Renal cortical epithelial cell (primary cell): ENCODE measurements around the gene MACROH2A2. TPM values are rescaled to one million over a fixed set of nuclear protein-coding genes. Genes with fewer than 3 reads are reported as not detected.
"Not testable (repeated sequence)": the region's sequence is repeated elsewhere in the genome, so short reads cannot be mapped to it uniquely, and the experiment has no call there.

Experiments used
- DNase-seq: peaks from one replicate; pipeline ENCODE4 v3.0.0-alpha.2; 2011; ENCODE audit warnings: low read depth
- total RNA-seq: library from RNA; depleted of rRNA; stranded (reverse); fragments of >200 nt; gene quantifications from 2 replicates; pipeline ENCODE4 v1.2.3, GENCODE V29; 2014

The MACROH2A2 gene
- total RNA-seq, 1 donor from 2014 or later = 28.0 TPM

- DNase-seq = no peak
Measured at GRCh38 chr10:70158113-70158512, 105.5 kb downstream of the MACROH2A2 start.

DNA sequence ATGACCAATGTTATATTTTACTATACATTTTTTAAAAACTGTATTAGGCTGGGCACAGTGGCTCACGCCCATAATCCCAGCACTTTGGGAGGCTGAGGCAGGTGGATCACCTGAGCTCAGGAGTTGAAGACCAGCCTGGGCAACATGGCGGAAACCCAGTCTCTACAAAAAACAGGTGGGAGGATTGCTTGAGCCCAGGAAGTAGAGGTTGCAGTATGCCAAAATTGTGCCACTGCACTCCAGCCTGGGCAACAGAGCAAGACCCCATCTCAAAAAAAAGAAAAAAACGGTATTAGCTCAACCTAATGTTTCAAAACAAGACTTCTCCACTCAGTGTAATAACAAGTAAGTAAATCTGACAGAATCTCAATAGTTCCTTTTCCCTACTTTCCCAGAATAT is 106.7 kb downstream of the MACROH2A2 start:
- not testable (repeated sequence) for DNase-seq

DNA sequence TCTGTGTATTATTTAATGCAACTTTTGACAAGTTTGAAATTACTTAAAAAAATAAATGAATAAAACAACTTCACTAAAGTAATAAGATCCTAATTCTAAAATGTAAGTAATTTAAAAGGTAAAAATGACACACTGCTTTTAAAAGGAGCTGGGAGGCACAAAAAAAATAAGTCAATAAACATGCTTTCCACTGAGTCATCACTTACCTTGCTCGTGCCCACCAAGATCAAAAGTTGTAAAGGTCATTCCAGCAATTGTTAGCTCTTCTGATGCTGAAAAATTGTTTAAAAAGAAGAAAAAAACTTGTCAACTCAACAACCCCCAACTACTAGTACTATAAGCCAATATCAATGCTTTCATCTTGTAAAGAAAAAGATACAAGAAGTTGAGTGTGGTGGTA is 108.2 kb downstream of the MACROH2A2 start:
- DNase-seq = no peak

Other genes starting within 250 kb of the MACROH2A2 start
- 2.8 and 6.7 TPM in 2 replicates for gene AIFM2, start 80.0 kb downstream of the MACROH2A2 start, total RNA-seq
- 12.2 and 15.6 TPM in 2 replicates for gene TYSND1, start 93.9 kb downstream of the MACROH2A2 start, total RNA-seq
- gene SAR1A, start 117.7 kb downstream of the MACROH2A2 start, total RNA-seq = 158 and 257 TPM in 2 replicates
- gene PPA1, start 180.6 kb downstream of the MACROH2A2 start, total RNA-seq = 303 and 587 TPM in 2 replicates
- gene NPFFR1, start 231.2 kb downstream of the MACROH2A2 start, total RNA-seq = under 0.01 TPM in 1 of 2 replicates, not detected in the other